BE2C (cell line): ENCODE data around the gene UPK1B.

ENCODE experiments used
- DNase-seq: peaks from one replicate; pipeline ENCODE4 v3.0.0-alpha.2; 2020
- H3K27me3 ChIP-seq: fragments of 250-450 bp; sonication (Bioruptor Pico); 2 replicates; pipeline ENCODE4 v1.5.1; 2020; ENCODE audit warnings: mild to moderate bottlenecking
- H3K36me3 ChIP-seq: fragments of 250-450 bp; sonication (Bioruptor Pico); 2 replicates; pipeline ENCODE4 v1.5.1; 2020; ENCODE audit warnings: mild to moderate bottlenecking
- H3K4me1 ChIP-seq: fragments of 250-450 bp; sonication (Bioruptor Pico); 2 replicates; pipeline ENCODE4 v1.5.1; 2020
- H3K4me3 ChIP-seq: 2 replicates; pipeline ENCODE4 v1.5.1; 2011; ENCODE audit warnings: low read depth, low read length
- H3K9me3 ChIP-seq: fragments of 250-450 bp; sonication (Bioruptor Pico); 2 replicates; pipeline ENCODE4 v1.5.1; 2020
- CTCF ChIP-seq: IDR thresholded peaks from 2 replicates; pipeline ENCODE4 v1.5.1; 2012; ENCODE audit warnings: mild to moderate bottlenecking, low read depth, low read length

UPK1B gene

GRCh38 chr3:119234610-119235009 is 61.2 kb downstream of the UPK1B start:
- H3K27me3 ChIP-seq: no peaks in the 10 kb centered on the region
- H3K4me1 ChIP-seq: no peaks in the 10 kb centered on the region
- no peak for DNase-seq
- no peaks in the 10 kb centered on the region for H3K9me3 ChIP-seq
- H3K4me3 ChIP-seq: no peak overlapping the region
- H3K36me3 ChIP-seq: no peaks in the 10 kb centered on the region
- no peak for TF ChIP-seq CTCF

- no peak for TF ChIP-seq CTCF
- Histone ChIP-seq H3K36me3 (no peaks in the 10 kb centered on the region), H3K27me3 (no peaks in the 10 kb centered on the region), H3K4me1 (no peaks in the 10 kb centered on the region), H3K4me3 (no peak overlapping the region), H3K9me3 (no peaks in the 10 kb centered on the region)
- DNase-seq: no peak
These were observed 61.8 kb downstream of the UPK1B start for GRCh38 chr3:119235151-119235550.

- TF ChIP-seq CTCF: no peak
- Histone ChIP-seq H3K36me3 (no peaks in the 10 kb centered on the region), H3K9me3 (no peaks in the 10 kb centered on the region), H3K27me3 (no peaks in the 10 kb centered on the region), H3K4me3 (no peak overlapping the region), H3K4me1 (no peaks in the 10 kb centered on the region)
- DNase-seq: no peak
These were observed 63.4 kb downstream of the UPK1B start for GRCh38 chr3:119236756-119237155.

- Histone ChIP-seq H3K9me3 (no peaks in the 10 kb centered on the region), H3K4me1 (no peaks in the 10 kb centered on the region), H3K4me3 (no peak overlapping the region), H3K36me3 (no peaks in the 10 kb centered on the region), H3K27me3 (no peaks in the 10 kb centered on the region)
- DNase-seq: no peak
- no peak for TF ChIP-seq CTCF
These were observed 63.9 kb downstream of the UPK1B start for GRCh38 chr3:119237299-119237698.

GRCh38 chr3:119238363-119238762 is 65.0 kb downstream of the UPK1B start:
- H3K9me3 ChIP-seq: no peaks in the 10 kb centered on the region
- no peaks in the 10 kb centered on the region for H3K4me1 ChIP-seq
- H3K27me3 ChIP-seq: no peaks in the 10 kb centered on the region
- no peak for TF ChIP-seq CTCF
- no peak overlapping the region for H3K4me3 ChIP-seq
- H3K36me3 ChIP-seq: no peaks in the 10 kb centered on the region
- DNase-seq: no peak

- H3K4me3 ChIP-seq: peak overlapping the region; percentile 60
- no peak for DNase-seq
- no peaks in the 10 kb centered on the region for H3K9me3 ChIP-seq
- no peaks in the 10 kb centered on the region for H3K4me1 ChIP-seq
- no peak for TF ChIP-seq CTCF
- H3K27me3 ChIP-seq: no peaks in the 10 kb centered on the region
- no peaks in the 10 kb centered on the region for H3K36me3 ChIP-seq
These were observed 65.9 kb downstream of the UPK1B start for GRCh38 chr3:119239206-119239820.
